Tibial nerve (tissue), 4 donors: Measurements from ENCODE around the gene POLA1.

Experiments
- CTCF ChIP-seq, 5 experiments: fragments of 200-600 bp in 3 of 5; fragments of 450-650 bp in 2 of 5; sonication (generic) in 3 of 5; IDR thresholded peaks; one replicate each; pipeline ENCODE4 v1.5.1; 2016 to 2019; ENCODE audit warnings: antibody characterized with exemption in 5 of 5, mild to moderate bottlenecking in 3 of 5, moderate library complexity in 2 of 5
- EP300 ChIP-seq, 2 donors: sonication (generic); formaldehyde crosslinking; IDR thresholded peaks; one replicate each; pipeline ENCODE4 v1.6.1; 2017; ENCODE audit warnings: antibody characterized with exemption in 2 of 2, mild to moderate bottlenecking in 1 of 2
- POLR2A ChIP-seq, 2 donors: fragments of 450-650 bp; IDR thresholded peaks; one replicate each; pipeline ENCODE4 v1.6.1; 2017; ENCODE audit warnings: antibody characterized with exemption in 2 of 2, mild to moderate bottlenecking in 2 of 2, moderate library complexity in 2 of 2

GRCh38 chrX:24693453-24694202 lies at the start of gene POLA1:
- TF ChIP-seq EP300 (IDR thresholded peaks at IDR 0.05): peak in 1 of 2 donors; percentile 85
- TF ChIP-seq CTCF (IDR thresholded peaks at IDR 0.05): peak in 3 of 5 experiments; percentile 8 to 54 (median 21)
- TF ChIP-seq POLR2A (IDR thresholded peaks at IDR 0.05): peak in 1 of 2 donors; percentile 19
